ENCODE data around the gene MACROH2A1.

Gene MACROH2A1

DNA sequence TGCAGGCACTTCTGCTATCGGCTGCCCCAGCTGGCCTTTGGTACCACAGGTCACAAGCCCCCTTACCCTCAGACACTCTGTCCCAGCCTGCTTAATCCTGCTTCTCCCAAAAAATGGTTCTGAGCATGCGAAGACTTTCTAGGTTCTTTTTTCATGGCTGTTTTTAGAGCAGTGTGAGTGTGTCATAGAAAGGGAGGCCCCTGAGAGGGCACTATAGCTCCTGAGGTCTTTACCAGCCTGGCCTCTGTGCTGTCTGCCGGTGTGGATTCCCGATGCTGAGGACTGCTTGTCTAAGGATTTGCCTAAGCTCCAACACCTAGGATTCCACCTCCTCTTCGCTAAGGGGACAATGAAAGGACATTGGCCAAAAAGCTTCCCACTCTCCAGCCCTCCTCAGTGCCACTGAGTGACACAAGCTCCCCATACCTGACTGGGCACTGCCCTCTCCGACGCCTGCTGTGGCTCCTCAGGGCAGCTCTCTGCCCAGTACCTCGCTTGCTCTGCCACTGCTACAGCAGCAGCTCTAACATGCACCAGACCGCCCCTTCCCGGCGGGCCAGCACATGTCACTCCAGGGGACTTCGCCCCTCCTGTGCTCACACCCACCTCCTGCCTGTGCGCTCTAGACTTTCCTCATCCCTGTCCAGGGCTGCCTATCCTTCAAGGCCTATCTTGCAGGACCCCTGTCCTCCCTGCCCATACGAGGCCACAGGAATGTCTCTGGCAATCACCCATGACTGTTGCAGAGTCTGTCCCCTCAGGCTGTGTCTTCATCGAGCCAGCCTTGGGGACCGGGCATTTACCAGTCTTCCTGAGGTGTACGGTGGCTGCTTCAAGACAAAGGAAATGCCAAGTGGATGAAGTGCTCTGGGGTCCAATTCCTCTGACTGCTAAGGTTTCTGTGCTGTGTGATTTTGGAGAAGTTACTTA, 21.0 kb downstream of the MACROH2A1 start:
- TF ChIP-seq, protein P1, sequence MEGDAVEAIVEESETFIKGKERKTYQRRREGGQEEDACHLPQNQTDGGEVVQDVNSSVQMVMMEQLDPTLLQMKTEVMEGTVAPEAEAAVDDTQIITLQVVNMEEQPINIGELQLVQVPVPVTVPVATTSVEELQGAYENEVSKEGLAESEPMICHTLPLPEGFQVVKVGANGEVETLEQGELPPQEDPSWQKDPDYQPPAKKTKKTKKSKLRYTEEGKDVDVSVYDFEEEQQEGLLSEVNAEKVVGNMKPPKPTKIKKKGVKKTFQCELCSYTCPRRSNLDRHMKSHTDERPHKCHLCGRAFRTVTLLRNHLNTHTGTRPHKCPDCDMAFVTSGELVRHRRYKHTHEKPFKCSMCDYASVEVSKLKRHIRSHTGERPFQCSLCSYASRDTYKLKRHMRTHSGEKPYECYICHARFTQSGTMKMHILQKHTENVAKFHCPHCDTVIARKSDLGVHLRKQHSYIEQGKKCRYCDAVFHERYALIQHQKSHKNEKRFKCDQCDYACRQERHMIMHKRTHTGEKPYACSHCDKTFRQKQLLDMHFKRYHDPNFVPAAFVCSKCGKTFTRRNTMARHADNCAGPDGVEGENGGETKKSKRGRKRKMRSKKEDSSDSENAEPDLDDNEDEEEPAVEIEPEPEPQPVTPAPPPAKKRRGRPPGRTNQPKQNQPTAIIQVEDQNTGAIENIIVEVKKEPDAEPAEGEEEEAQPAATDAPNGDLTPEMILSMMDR (IDR thresholded peaks at IDR 0.05; ENCODE audit: borderline replicate concordance, insufficient read depth, low read depth, low read length): no peak
- no peak overlapping the region for H3K4me3 ChIP-seq (ENCODE audit: low read depth, low read length)

GRCh38 chr5:135376961-135377624, 21.9 kb downstream of the MACROH2A1 start:
- TF ChIP-seq, protein P1 (IDR thresholded peaks at IDR 0.05; ENCODE audit: borderline replicate concordance, insufficient read depth, low read depth, low read length): no peak
- H3K4me3 ChIP-seq (ENCODE audit: low read depth, low read length): no peak overlapping the region

DNA sequence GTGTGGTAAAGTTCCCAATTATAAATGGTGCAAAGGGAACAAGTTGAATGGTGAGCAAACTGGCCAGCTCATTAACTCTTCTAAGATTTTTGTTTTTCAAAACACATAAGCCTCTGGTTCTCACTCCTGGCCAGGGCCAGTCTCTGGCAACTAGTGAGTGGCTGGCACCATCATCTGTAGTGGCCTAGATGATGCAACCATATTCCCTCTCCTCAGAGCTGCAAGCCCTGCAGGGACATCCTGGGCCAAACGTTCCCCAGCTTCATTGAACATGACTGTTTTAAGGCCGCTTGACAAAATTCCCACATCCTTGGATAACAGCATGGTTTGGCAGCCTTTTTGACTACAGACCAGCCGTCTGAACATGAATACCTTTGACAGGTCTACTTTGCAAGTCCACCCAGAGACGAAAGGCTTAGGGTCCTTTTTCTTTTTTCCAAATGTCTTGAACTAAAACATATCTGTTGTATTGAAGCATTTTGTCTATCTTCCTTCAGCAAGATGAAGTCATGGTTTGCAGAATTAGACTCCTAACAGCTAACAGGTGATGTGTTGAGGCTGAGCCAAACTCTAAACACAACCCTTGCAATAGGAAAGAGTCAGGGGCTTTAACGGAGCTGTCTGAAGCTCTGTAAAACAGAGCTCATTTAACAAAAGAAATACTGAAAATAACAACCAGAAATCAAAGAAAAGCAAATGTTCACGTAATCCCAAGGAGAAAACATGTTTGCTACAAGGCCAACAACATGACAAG, 23.8 kb downstream of the MACROH2A1 start:
- H3K4me3 ChIP-seq (ENCODE audit: low read depth, low read length): no peak overlapping the region
- TF ChIP-seq, protein P1 (IDR thresholded peaks at IDR 0.05; ENCODE audit: borderline replicate concordance, insufficient read depth, low read depth, low read length): no peak

DNA sequence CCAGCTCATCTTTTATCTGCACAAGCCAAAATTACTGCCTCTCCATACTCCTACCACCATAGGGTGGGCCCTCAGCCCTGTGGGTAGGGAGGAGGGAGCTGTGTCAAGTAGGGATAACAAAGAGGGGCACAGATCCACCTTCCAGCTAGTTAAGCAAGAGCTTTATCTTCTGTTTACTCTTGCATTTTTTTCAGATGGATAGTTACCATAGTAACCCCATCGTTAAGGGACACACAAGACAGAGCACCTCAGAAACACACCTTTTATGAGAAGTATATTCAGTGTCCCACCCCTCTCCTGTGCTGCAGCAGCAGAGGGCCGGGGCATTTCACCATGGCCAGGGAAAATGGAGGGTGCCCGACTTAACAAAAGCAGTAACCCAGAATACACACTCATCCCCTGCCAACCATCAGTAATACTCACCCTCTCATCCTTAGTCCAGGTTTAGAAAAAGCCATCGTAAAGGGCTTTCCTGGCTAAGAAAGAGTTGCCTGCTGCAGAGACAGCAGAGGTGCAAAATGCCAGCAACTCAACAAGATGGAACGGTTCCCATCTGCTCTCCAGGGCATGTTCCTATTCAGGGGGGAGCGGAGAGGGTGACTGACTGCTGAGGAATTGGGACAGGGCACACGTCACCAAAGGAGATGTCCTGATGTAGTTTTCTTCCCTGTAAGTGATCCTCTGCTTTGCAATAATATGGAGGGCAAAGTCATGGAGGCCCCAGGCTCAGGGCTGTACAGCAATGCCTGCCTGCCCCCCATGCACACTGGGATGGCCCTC, 25.1 kb downstream of the MACROH2A1 start:
- H3K4me3 ChIP-seq (ENCODE audit: low read depth, low read length): no peak overlapping the region
- TF ChIP-seq, protein P1 (IDR thresholded peaks at IDR 0.05; ENCODE audit: borderline replicate concordance, insufficient read depth, low read depth, low read length): no peak

DNA sequence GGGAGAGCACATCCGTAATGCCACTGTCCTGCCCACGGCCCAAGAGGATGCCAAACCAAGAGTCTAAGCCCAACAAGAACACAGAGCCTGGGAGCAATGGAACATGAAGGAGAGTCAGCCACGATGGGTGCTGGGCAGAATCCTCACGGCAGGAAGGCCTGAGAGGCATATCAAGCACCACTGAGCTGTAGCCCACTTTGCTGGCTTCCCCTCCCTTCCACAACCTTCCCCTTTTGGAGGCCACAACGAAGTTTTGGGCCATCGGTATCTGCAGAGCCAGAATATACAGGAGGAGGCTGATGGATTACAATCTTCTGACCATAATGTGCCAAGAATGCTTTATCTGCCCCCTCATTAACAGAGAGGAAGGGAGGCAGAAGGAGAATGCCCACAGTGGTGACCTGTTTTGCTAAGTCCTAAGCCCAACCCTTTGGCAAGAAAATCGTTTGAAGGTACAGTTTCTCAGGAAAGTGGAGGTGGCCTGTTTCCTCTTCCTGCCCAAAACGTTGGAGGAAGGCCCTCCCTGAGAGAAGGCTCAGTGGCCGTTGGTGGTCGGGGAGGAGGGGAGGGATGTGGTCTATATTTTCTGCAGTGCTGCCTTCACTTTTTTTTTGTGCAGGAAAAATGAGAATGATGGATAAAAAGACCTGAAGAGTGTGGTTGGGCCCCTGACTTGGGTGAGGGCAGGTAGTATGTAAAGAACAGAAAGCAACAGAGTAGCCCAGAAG, 26.2 kb downstream of the MACROH2A1 start:
- TF ChIP-seq, protein P1 (IDR thresholded peaks at IDR 0.05; ENCODE audit: borderline replicate concordance, insufficient read depth, low read depth, low read length): no peak
- H3K4me3 ChIP-seq (ENCODE audit: low read depth, low read length): no peak overlapping the region

Data from GM12875 (cell line).